NT2/D1 (cell line): Measurements from ENCODE around the gene TMEM207.

Experiments
- SUZ12 ChIP-seq: IDR thresholded peaks from 2 replicates; pipeline ENCODE4 v1.6.1; 2011; ENCODE audit not compliant: insufficient read length, insufficient read depth; ENCODE audit errors: extremely low read depth
- YY1 ChIP-seq: IDR thresholded peaks from 2 replicates; pipeline ENCODE4 v1.6.1; 2011; ENCODE audit not compliant: insufficient read length, insufficient read depth

GRCh38 chr3:190456770-190457169, 7.1 kb upstream of the TMEM207 start:
- TF ChIP-seq YY1 (no peak), SUZ12 (no peak)
